Inferior parietal cortex (tissue), 1 donor: ENCODE results near the gene TRNP1.
"Not testable (repeated sequence)": the region's sequence is repeated elsewhere in the genome, so short reads cannot be mapped to it uniquely, and the experiment has no call there.

Experiments
- DNase-seq: peaks from one replicate; pipeline ENCODE4 v3.0.0-alpha.2; 2016; ENCODE audit errors: extremely low spot score

TRNP1 gene

GRCh38 chr1:26972390-26972789 lies 21.1 kb upstream of the TRNP1 start:
- DNase-seq = no peak

GRCh38 chr1:26972821-26973220 lies 20.7 kb upstream of the TRNP1 start:
- no peak for DNase-seq

GRCh38 chr1:26976621-26977510 lies 16.6 kb upstream of the TRNP1 start:
- DNase-seq = no peak

DNA sequence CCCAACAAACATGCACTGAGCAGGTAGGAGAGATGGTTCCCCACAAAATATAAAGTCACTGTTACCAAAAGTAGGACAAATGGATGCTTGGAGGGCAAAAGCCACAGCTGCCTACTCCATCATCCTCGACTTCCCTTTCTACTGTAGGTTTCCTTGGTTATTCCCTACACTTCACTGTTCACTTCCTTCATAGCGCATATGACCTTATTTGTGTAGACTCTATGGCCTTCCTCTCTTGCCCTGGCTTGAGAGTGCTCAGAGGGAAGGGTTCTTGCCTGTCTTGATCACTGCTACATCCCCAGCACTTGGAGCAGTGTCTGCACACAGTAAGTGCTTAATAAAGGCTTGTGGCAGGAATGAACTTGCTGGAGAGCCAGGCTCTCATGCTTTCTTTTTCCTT lies 14.6 kb upstream of the TRNP1 start:
- no peak for DNase-seq

- DNase-seq = no peak
Observed at GRCh38 chr1:26981146-26981846, 12.2 kb upstream of the TRNP1 start.

GRCh38 chr1:26983863-26984262 lies 9.6 kb upstream of the TRNP1 start:
- no peak for DNase-seq

- no peak for DNase-seq
Observed at GRCh38 chr1:26984291-26984690, 9.2 kb upstream of the TRNP1 start.

DNA sequence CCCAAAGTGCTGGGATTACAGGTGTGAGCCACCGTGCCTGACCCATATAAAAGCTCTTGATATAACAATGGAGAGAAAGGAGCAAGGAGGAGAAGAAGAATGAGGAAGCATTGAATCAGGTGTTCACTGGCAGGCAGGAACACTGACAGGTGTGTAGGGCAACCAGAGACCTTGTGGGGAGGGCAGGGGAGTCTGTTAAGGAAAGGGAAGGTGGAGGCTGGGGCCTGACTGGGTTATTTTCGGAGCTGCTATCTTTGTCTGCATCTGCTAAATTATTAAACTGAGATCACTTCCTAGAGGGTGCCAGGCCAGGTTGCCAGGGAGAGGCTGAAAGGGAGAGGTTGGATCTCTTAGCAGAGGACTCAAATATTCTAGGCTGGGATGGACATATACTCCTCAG lies 6.8 kb upstream of the TRNP1 start:
- no peak for DNase-seq

DNA sequence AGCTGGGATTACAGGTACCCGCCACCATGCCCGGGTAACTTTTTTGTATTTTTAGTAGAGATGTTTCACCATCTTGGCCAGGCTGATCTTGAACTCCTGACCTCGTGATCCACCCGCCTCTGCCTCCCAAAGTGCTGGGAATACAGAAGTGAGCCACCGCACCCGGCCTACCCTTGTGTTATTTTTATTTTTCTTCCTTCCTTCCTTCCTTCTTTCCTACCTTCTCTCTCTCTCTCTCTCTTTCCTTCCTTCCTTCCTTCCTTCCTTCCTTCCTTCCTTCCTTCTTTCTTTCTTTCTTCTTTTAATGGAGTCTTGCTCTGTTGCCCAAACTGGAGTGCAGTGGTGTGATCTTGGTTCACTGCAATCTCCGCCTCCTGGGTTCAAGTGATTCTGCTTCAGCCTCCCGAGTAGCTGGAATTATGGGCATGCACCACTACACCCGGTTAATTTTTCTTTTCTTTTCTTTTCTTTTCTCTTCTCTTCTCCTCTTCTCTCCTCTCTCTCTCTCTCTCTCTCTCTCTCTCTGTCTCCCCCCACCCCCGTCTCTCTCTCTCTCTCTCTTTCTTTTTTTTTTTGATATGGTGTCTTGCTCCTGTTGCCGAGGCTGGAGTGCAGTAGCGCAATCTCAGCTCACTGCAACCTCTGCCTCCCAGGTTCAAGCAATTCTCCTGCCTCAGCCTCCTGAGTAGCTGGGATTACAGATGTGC lies 3.9 kb upstream of the TRNP1 start:
- DNase-seq = not testable (repeated sequence)

DNA sequence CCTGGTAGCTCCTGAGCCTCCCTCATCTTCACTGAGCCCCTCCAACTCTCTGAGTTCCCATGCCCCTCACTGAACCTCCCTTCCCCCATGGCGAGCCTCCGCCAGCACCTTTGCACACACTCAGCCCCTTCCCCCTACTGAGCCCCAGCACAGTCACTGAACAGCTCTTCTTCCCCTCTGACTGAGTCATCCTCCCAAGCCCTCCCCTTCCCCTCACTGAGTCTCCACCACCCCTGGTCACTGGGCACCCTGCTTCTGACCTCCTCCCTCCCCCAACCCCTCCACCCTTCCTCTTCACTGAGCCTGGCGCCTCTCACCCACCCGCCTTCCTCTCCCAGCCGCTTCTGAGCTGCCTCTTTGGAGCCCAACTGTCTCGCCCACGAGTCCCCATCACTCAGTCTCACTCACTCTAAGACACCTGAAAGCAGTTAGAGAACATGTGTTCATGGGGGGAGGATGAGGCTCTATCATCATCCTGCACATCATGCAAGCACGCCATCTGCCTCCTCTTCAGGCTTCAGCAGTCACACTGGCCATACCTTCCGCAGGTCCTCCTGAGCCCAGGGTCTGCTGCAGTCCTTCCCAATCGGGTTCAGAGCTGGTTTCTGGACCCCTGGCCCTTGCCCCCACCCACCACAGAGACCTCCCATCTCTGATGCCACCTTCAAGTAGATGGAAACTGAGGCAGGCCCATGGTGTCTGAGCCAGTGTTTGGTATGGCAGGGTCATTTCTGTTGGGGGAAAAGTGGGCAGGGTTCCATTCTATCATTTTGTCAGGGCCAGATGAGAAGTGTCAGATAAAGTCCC lies 2.0 kb upstream of the TRNP1 start:
- DNase-seq = no peak

- DNase-seq = no peak
Observed at GRCh38 chr1:26994020-26994786, 711 bp downstream of the TRNP1 start.

GRCh38 chr1:26994787-26995517 lies 1.5 kb downstream of the TRNP1 start:
- DNase-seq = no peak

DNA sequence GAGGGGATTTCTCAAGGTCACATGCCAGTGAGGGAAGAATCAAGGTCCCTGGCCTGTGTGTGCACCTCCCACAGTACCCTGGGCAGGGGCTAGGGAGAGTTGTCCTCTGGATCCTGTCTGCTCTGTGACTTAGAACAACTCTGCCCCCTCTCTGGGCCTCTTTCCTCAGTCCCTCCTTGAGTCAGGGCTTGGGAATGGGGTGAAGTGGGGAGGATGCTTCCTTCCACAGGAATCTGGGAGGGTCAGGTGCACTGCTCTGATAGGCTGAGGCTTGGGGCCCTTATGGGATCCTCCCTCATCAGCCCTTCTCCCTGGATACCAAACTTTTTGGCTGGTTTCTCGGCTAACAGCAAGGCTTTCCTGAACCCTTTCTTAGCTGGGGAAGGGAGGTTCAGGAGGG lies 2.5 kb downstream of the TRNP1 start:
- no peak for DNase-seq

DNA sequence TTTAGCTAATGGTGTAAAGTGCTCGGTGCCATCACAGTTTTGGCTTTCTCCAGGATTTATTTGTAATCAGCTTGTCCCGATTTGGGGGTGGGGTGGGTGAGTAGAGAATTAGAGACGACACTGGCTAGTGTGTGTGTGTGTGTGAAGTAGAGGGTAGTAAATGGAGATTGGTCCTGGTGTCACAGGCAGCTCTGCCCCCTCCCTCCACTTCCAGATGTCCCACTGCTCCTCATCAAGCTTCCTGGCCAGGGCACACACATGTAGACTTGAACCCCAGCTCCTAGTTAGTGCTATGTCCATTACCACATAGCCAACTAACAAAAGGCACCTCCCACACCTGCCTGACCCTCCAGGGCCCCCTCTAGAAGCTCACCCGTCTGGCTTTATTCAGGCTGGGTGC lies 3.2 kb downstream of the TRNP1 start:
- no peak for DNase-seq

DNA sequence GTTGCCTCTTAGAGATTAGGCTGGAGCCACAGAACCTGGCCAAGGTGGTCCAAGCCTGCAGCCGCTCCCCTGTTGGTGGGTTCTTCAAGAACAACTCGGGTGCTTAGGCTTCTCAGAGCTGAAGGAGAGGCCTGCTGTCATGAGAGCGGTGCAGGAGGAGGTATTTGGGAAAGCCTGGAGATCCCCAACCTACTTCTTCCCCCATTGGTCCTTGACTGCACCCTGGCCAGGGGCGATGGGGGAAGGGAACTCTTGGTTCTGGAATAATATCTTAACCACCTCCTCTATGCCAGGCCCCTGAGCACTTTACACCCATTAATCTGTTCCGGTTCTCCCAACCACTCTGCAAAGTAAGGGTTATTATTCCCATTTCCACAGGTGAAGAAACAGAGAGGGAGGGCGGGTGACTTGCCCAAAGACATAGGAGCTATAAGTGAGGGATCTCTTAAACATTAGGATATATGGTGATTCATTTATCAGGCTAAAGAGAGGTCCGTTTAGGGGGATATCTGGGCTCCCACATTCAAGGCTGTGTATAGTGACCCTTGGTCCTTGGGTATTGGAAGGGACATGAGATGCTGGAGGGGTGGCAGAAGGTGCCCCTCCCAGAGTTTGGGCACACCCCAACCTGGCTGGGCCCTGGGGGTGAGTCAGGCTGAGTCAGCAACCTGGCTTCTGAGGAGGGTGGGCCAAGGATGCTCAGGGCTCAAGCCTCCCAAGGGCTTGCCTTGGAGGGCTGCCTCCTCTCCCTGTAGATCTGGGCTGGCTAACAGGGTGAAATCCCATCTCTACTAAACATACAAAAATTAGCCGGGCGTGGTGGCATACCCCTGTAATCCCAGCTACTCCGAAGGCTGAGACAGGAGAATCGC lies 5.2 kb downstream of the TRNP1 start:
- DNase-seq = no peak

GRCh38 chr1:26999440-26999987 lies 6.0 kb downstream of the TRNP1 start:
- DNase-seq = no peak

DNA sequence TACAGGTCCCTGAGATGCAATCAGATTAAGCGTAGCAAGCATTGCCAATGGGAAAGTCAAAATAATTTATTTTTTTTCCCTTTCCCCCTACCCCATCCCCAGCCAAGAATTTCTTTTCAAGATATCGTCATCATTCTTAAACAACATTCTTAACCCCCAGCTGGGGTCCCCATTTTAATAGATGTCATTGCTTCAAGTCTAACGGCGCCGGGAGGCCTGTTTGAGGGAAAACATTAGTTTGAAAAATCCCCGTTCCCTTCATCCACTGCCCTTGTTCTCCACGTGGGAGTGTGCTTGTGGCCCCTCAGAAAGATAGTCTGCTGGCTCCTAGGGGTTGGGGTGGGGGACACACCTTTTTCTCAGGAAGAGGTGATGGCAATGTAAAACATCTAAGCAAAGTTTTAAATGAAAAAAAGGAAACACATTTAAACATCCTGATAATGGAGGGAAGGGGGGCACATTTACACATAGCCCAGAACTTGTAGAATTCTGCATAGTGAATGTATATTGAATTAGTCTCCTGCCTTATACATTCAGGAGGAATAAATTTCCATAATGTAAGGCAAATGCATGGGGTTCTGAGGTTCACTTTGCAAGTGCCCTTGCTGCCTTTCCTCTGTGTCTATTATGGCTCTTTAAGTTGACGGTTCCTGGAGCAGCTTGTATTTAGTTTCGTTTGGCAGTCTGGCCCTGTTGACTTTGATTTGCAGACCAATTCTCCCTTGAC lies 6.8 kb downstream of the TRNP1 start:
- DNase-seq = no peak

GRCh38 chr1:27000817-27001460 lies 7.4 kb downstream of the TRNP1 start:
- no peak for DNase-seq
